Fibroblast of pulmonary artery (primary cell): Measurements from ENCODE around the gene GORASP1.

Experiments
- DNase-seq: peaks from one replicate; pipeline ENCODE4 v3.0.0-alpha.2; 2010; ENCODE audit warnings: low read depth
- H3K4me3 ChIP-seq: replicated peaks from 2 replicates; pipeline ENCODE4 v1.5.1; 2011; ENCODE audit warnings: low read depth, mild to moderate bottlenecking, control low read depth, low read length, moderate library complexity
- TF ChIP-seq, protein P1 (sequence below): IDR thresholded peaks from 2 replicates; pipeline ENCODE4 v1.5.1; 2011; ENCODE audit warnings: mild to moderate bottlenecking, control low read depth, low read length, inconsistent platforms; ENCODE audit errors: missing control alignments

Gene GORASP1

DNA sequence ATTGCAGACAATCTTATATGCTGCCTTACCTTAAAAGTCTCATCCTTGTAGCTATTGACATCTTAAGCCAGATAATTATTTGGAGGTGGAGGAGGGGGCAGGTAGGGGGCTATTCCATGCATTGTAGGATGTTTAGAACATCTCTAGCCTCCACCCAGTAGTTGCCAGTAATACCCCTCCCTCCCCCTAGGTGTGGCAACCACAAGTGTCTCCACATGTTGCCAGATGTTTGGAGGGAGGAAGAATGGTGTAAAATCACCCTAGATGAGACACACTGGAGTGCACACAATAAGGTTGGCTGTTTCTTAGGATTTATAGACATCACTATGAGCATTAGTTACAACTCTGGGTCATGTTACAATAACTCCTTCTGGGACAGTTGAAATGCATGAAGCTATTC, 27.4 kb downstream of the GORASP1 start:
- DNase-seq, result no peak
- TF ChIP-seq, protein P1, sequence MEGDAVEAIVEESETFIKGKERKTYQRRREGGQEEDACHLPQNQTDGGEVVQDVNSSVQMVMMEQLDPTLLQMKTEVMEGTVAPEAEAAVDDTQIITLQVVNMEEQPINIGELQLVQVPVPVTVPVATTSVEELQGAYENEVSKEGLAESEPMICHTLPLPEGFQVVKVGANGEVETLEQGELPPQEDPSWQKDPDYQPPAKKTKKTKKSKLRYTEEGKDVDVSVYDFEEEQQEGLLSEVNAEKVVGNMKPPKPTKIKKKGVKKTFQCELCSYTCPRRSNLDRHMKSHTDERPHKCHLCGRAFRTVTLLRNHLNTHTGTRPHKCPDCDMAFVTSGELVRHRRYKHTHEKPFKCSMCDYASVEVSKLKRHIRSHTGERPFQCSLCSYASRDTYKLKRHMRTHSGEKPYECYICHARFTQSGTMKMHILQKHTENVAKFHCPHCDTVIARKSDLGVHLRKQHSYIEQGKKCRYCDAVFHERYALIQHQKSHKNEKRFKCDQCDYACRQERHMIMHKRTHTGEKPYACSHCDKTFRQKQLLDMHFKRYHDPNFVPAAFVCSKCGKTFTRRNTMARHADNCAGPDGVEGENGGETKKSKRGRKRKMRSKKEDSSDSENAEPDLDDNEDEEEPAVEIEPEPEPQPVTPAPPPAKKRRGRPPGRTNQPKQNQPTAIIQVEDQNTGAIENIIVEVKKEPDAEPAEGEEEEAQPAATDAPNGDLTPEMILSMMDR, result no peak
- H3K4me3 ChIP-seq, result no peak overlapping the region

DNA sequence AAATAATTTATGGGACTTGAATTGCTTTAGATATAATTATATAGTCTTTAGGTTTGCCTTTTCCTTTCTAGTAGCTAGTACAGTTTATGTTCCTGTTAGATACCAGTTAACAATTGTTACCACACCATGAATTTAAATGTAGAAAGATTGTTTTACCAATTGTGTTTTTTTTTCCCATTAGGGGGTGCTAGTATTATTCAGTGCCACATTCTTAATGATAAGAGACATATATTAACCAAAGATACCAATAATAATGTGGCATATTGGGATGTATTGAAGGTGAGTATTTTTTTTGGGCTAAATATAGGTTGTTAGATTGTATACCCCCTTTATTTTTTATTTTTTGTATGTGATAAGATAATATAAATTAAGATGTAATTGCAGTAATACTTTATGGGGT, 27.9 kb downstream of the GORASP1 start:
- TF ChIP-seq, protein P1, result no peak
- H3K4me3 ChIP-seq, result no peak overlapping the region

DNA sequence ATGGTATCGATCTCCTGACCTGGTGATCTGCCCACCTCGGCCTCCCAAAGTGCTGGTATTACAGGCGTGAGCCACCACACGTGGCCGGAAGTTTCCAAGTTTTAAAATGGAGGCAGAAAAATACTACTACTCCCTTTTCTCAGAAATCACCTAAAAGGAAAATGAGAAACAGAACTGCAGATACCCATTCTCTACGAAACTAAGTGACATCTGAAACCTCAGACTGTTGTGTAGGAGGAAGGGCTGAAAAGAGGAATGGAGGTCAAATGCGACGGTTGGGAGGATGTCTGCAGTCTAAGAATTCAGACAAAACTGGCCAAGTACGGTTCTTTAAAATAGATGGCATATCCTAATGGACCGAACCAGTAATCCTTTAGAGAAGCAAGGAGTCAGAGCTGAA, 31.5 kb downstream of the GORASP1 start:
- TF ChIP-seq, protein P1, result no peak
- no peak for DNase-seq
- H3K4me3 ChIP-seq, result no peak overlapping the region

More for the DNA sequence above, 27.9 kb downstream of the GORASP1 start:
- DNase-seq, result no peak

DNA sequence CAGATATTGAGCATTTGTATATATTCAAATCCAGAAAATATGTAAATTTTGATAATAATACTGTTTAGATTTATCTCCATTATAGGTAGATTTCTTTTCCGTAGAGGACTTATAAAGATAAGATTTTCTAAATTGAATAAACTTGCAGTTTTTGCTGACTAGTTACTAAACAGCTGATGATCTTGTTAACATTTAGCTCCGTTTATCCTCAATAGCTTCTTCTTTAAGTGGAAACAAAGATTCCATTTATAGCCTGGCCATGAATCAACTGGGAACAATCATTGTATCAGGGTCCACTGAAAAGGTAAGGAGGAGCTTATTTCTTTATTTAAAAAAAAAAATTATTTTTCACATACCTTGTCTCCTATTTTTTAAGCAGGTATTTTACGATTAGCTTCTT, 38.9 kb downstream of the GORASP1 start:
- no peak for DNase-seq
- TF ChIP-seq, protein P1, result no peak
- H3K4me3 ChIP-seq, result no peak overlapping the region

DNA sequence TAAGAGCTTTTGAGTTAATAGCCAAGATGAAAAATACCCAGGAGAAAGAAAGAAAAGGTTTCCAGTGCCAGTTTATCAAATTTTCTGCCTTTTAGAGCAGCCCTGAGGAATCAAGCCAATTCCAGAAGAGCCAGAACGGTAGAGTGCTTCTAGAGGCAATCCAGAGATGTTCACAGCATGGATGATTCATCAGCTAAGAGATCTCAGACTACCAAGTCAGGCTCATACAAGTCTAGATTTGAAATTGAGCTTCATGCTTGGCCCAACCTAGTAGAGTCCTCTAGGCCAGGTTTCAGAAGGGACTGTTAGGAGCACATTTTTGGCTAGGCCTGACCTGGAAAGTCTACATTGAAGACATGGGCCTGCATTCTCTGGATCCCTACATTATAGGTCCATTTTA, 40.1 kb downstream of the GORASP1 start:
- TF ChIP-seq, protein P1, result no peak
- no peak overlapping the region for H3K4me3 ChIP-seq
- DNase-seq, result no peak

DNA sequence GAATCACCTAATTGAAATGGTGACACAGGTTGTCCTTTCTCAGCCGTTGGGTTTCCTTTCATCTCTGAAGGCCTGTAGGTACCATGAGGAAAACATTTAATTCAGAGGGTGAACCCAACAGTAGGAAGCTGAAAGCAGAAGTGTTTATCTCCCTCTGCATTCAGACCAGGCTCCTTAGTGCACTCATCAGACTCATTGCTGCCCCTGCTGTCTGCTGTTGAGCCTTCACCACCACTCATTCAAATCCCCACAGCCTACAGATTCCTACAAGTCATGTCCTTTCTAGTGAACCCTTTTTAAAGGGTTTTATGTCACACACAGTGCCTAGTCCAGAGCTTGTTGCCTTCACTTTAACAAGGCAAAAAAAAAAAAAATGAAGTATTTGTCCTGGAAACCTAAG, 42.2 kb downstream of the GORASP1 start:
- peak; percentile 48 for DNase-seq
- H3K4me3 ChIP-seq, result no peak overlapping the region
- TF ChIP-seq, protein P1, result peak; percentile 60

DNA sequence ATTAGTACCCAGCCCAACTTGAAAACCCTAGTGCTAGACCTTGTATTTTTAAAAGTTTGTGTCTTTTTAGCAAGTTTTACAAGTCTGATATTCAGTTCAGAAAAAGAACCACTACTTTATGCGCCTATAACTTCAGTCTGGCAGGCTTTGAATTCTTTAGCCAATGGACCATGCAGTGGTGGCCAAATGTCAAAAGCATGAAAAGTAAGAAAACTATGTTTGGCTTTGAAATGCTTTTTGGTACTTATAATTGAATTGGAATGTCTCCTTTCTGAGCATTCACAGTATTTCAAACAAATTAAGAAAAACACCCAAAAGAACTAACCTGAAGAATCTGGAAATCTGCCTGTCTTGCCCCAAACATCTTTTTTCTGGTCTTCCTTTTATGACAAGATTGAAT, 42.8 kb downstream of the GORASP1 start:
- TF ChIP-seq, protein P1, result no peak
- DNase-seq, result no peak
- H3K4me3 ChIP-seq, result no peak overlapping the region
